ENCODE data around the gene GCGR. TPM values are rescaled to one million over a fixed set of nuclear protein-coding genes. Genes with fewer than 3 reads are reported as not detected.

GCGR gene
- polyA plus RNA-seq (ENCODE audit: insufficient read length in 4 of 4), result 10 to 100 TPM in 2 of 4 donors, 1 to 10 TPM in 2; 8.6 to 18.5 (median 12.7) TPM

DNA sequence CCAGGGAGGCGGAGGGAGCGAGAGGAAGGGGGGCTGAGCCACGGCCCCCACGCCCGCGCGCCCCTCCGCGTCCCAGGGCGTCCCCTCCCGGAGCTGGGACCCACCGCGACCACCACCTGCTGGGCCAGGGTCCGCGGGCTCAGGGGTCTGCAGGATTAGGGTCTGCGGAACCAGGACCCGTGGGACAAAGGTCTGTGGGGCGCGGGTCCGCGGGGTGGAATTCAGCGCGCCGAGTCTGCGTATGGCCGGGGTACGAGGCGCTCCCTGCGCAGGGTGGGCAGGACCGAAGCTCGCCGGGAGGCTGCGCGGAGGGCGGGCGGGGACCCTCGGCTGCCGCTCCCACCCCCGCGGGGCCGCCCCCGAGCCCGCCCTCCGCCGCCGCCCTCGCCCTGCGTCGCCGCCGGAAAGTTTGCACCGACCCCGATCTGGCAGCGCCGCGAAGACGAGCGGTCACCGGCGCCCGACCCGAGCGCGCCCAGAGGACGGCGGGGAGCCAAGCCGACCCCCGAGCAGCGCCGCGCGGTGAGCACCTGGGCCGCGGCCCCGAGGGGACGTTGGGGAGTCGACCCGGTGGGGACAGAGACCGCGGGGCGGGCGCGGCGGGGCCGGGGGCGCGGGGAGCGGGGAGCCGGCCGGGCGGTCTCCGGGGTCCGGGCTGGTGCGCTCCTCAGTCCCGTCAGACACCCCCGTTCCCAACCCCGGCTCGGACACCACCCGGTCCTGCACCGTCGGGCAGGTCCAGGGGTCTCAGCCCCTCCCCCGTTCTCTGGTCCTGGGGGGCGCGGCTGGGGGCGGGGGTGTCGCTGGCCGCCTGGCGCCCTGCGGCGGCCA lies at the start of gene GCGR:
Gene GCGR (plus strand): TSS at position 423 of the 831 bp plus-strand sequence. CDS start 4,869 bp downstream, outside the sequence.
- DNase-seq (ENCODE audit: low read depth in 4 of 4, low spot score in 2 of 4), result no peak

DNA sequence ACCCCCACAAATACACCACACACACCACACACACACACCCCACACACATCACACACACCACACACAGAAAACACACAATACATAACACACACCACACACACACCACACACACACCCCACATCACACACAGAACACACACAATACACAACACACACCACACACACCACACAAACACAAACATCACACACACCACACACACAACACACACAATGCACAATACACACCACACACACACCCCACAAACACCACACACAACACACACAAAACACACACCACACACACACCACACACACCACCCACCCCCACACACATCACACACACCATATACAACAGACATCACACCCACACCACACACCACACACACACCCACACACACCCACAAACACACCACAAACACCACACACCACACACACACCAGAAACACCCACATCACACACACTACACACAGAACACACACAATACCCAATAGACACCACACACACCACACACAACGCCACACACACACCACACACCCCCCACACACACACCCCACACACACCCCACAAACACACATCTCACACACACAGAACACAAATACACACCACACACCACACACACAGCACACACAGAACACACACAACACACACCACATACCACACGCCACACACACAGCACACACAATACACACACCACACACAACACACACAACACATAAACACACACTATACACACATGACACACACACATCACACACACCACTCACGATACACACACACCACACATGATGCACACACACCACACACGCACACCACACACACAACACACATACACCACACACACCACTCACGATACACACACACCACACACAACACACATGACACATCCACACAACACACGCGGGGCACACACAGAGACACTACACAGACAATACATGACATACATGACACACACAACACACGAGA lies 11.0 kb upstream of the GCGR start:
- DNase-seq (ENCODE audit: low read depth in 4 of 4, low spot score in 2 of 4), result no peak

- no peak for DNase-seq (ENCODE audit: low read depth in 4 of 4, low spot score in 2 of 4)
Measured at GRCh38 chr17:81794074-81794476, 9.9 kb upstream of the GCGR start.

DNA sequence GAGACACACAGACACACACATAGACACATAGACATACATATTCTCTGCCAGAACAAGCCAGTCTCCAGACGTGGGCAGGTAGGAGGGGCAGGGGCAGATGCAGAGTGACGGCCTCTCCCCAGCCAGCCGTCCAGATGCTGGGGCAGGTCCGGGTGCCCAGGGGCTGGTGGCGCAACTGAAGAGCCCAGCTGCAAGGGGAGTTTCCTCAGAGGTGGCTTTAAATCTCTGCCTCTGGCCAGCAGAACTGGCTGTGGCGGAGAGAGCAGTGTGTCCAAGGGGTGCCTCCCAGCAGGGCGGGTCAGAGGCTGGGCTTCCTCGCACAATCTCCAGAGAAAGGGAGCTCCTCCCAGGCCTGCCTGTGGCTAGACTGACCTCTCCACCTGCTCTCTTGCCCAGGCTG lies 9.4 kb upstream of the GCGR start:
- DNase-seq (ENCODE audit: low read depth in 4 of 4, low spot score in 2 of 4), result no peak

DNA sequence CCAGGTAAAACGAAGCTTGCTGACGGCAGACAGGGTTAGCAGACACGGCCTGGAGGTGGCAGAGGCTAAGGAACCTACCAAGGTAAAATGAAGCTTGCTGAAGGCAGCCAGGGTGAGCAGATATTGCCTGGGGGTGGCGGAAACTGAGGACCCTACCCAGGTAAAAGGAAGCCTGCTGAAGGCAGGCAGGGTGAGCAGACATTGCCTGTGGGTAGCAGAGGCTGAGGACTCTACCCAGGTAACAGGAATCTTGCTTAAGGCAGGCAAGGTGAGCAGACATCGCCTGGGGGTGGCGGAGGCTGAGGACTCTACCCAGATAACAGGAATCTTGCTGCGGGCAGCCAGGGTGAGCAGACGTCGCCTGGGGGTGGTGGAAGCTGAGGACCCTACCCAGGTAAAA lies 2.6 kb upstream of the GCGR start:
- DNase-seq (ENCODE audit: low read depth in 4 of 4, low spot score in 2 of 4), result no peak

GRCh38 chr17:81802048-81802758 lies 1.7 kb upstream of the GCGR start:
- no peak for DNase-seq (ENCODE audit: low read depth in 4 of 4, low spot score in 2 of 4)

- no peak for DNase-seq (ENCODE audit: low read depth in 4 of 4, low spot score in 2 of 4)
Measured at GRCh38 chr17:81802856-81803643, 900 bp upstream of the GCGR start.

GRCh38 chr17:81804559-81805399 lies 829 bp downstream of the GCGR start:
- DNase-seq (ENCODE audit: low read depth in 4 of 4, low spot score in 2 of 4), result no peak

DNA sequence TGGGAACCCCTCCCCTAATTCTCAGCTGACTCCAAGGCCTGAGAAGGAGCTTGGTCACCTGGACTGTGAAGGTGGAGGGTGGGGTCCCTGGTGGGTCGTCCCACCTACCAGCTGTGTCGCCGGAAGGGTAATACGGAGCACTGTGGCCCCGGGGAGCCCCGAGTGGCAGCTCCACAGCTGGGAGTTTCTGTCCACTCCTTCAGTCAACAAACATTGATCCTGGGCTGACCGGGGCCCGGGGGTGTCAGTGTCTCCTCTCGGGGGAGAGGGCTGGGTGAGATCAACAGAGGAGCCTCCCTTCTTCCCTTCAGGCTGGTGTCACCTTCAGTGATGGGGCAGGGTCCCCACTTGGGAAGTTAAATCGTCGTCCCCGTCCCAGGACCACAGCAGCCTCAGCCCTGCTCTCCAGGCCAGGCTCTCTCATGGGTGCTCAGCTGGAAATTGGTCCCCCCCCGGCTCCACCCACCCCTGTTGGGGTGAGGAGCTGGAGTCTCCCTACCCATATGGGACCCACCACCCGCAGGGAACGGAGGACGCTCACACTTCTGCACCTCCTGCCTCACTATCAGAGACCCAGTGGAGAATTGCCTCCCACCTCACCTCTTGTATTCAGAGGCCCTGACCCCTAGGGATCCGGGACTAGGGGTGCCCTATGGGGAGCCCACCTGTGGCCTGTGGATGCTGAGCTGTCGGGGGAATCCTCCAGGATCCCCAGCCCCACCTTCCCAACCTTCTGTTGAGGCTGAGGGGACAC lies 1.9 kb downstream of the GCGR start:
- DNase-seq (ENCODE audit: low read depth in 4 of 4, low spot score in 2 of 4), result no peak

GRCh38 chr17:81806461-81807209 lies 2.7 kb downstream of the GCGR start:
- DNase-seq (ENCODE audit: low read depth in 4 of 4, low spot score in 2 of 4), result no peak

DNA sequence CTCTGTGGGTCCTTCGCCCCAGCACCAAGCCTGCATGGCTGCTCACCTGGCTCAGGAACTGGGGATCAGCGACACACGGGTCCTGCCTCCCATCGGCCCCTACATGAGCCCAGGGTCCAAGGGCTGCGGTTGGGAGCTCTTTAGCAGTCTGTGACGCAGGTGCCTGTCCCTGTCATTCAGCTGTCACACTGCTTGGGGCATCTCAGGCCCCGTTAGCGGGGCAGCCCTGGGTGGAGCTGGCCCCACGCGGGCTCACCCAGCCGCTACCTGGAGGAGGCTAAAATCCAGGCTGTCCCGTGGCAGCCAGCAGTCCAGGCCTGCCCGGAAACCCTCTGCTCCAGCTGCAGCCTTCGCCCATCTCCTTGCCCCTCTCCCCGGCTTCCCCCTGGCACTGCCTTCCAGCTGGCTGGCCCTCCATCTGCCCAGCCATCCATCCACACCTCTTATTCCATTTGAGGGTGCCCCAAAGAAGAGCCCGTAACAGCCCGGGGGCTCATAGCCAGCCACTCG lies 3.3 kb downstream of the GCGR start:
- DNase-seq (ENCODE audit: low read depth in 4 of 4, low spot score in 2 of 4), result no peak

DNA sequence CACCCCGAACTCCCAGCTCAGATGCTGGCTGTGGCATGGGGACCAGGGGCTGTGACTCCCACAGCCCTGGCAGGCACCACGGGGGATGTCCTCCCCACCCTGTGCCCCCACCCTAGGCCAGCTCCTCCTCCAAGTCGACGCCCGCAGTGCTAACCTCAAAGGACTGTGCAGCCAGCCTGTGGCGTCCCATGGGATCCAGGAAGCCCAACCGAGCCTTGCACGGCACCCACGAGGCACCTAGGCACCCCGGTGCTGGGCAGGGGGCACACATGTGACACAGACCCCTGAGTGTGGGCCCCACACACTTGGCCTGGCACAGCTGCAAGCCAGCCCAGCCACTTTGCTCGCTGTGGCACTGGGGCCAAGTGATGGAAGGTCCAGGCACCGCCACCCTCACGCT lies 3.9 kb downstream of the GCGR start:
- DNase-seq (ENCODE audit: low read depth in 4 of 4, low spot score in 2 of 4), result no peak

DNA sequence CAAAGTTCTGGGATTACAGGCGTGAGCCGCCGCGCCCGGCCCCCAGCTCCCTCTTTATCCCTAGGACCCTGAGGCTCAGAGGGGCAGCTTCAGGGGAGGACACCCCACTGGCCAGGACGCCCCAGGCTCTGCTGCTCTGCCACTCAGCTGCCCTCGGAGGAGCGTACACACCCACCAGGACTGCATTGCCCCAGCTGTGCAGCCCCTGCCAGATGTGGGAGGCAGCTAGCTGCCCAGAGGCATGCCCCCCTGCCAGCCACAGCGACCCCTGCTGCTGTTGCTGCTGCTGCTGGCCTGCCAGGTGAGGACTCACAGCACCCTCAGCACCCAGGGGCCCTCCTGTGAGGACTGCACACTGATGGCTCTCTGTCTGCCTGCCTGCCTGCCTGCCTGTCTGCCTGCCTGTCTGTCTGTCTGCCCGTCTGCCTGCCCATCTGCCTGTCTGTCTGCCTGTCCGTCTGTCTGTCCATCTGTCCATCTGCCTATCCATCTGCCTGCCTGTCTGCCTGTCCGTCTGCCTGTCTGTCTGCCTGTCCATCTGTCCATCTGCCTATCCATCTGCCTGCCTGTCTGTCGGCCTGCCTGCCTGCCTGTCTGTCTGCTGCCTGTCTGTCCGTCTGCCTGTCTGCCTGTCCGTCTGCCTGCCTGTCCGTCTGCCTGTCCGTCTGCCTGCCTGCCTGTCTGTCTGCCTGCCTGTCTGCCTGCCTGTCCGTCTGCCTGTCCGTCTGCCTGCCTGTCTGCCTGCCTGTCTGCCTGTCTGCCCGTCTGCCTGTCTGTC lies 5.0 kb downstream of the GCGR start:
- no peak for DNase-seq (ENCODE audit: low read depth in 4 of 4, low spot score in 2 of 4)

GRCh38 chr17:81809556-81809998 lies 5.6 kb downstream of the GCGR start:
- no peak for DNase-seq (ENCODE audit: low read depth in 4 of 4, low spot score in 2 of 4)

- no peak for DNase-seq (ENCODE audit: low read depth in 4 of 4, low spot score in 2 of 4)
Measured at GRCh38 chr17:81810476-81810875, 6.5 kb downstream of the GCGR start.

DNA sequence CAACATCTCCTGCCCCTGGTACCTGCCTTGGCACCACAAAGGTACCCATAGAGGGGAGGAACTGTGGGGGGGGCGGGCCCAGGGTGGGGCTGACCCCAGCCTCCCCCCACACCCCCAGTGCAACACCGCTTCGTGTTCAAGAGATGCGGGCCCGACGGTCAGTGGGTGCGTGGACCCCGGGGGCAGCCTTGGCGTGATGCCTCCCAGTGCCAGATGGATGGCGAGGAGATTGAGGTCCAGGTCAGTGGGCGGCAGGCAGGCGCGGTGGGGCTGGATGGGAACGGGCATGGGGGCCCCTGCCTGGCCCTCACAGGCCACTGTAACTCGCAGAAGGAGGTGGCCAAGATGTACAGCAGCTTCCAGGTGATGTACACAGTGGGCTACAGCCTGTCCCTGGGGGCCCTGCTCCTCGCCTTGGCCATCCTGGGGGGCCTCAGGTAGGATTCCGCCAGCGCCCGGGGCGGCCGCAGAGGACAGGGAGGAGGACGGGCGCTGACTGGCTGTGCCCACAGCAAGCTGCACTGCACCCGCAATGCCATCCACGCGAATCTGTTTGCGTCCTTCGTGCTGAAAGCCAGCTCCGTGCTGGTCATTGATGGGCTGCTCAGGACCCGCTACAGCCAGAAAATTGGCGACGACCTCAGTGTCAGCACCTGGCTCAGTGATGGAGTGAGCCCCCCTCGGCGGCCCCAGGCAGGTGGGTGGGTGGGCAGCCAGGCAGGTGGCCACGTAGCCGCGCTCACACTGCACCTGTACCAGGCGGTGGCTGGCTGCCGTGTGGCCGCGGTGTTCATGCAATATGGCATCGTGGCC lies 7.1 kb downstream of the GCGR start:
- DNase-seq (ENCODE audit: low read depth in 4 of 4, low spot score in 2 of 4), result no peak
